ENCODE measurements around the gene CEP63.

Gene CEP63

GRCh38 chr3:134464064-134464688 is 21.7 kb upstream of the CEP63 start:
- H3K4me3 ChIP-seq (ENCODE audit: low read depth, low read length): no peak overlapping the region
- no peak for DNase-seq (ENCODE audit: low read depth)
- TF ChIP-seq CTCF (IDR thresholded peaks at IDR 0.05; ENCODE audit: insufficient read depth, low read depth, low read length, missing control alignments): no peak

GRCh38 chr3:134464689-134465365 is 21.0 kb upstream of the CEP63 start:
- TF ChIP-seq CTCF (IDR thresholded peaks at IDR 0.05; ENCODE audit: insufficient read depth, low read depth, low read length, missing control alignments): no peak
- no peak for DNase-seq (ENCODE audit: low read depth)
- no peak overlapping the region for H3K4me3 ChIP-seq (ENCODE audit: low read depth, low read length)

DNA sequence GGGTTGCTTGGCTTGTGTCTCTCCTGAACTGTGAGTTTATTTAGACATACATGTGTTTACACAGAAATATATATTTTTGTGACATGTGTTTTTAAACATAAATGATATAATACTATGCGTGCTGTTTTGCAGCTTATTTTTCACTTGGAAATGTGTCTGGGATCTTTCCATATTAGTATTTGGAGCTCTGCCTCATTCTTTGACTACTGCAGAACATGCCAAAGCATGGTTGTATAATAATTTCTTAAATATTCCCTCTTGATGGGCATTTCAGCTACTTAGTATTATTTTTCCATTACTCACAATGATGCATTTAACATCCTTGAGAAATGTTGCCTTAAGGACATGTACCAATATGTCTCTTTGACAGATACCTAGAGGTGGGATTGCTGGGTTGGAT is 19.5 kb upstream of the CEP63 start:
- no peak for DNase-seq (ENCODE audit: low read depth)
- no peak for TF ChIP-seq CTCF (IDR thresholded peaks at IDR 0.05; ENCODE audit: insufficient read depth, low read depth, low read length, missing control alignments)
- H3K4me3 ChIP-seq (ENCODE audit: low read depth, low read length): no peak overlapping the region

- H3K4me3 ChIP-seq (ENCODE audit: low read depth, low read length): no peak overlapping the region
- TF ChIP-seq CTCF (IDR thresholded peaks at IDR 0.05; ENCODE audit: insufficient read depth, low read depth, low read length, missing control alignments): no peak
Observed at GRCh38 chr3:134468519-134468918, 17.3 kb upstream of the CEP63 start.

GRCh38 chr3:134471521-134472193 is 14.2 kb upstream of the CEP63 start:
- TF ChIP-seq CTCF (IDR thresholded peaks at IDR 0.05; ENCODE audit: insufficient read depth, low read depth, low read length, missing control alignments): no peak
- H3K4me3 ChIP-seq (ENCODE audit: low read depth, low read length): no peak overlapping the region
- no peak for DNase-seq (ENCODE audit: low read depth)

More at GRCh38 chr3:134468519-134468918, 17.3 kb upstream of the CEP63 start:
- no peak for DNase-seq (ENCODE audit: low read depth)

GRCh38 chr3:134472831-134473230 is 13.0 kb upstream of the CEP63 start:
- no peak for TF ChIP-seq CTCF (IDR thresholded peaks at IDR 0.05; ENCODE audit: insufficient read depth, low read depth, low read length, missing control alignments)
- no peak overlapping the region for H3K4me3 ChIP-seq (ENCODE audit: low read depth, low read length)
- no peak for DNase-seq (ENCODE audit: low read depth)
